D721Med (cell line): ENCODE data around the gene LHX4.
"Not testable (repeated sequence)": the region's sequence is repeated elsewhere in the genome, so short reads cannot be mapped to it uniquely, and the experiment has no call there.

Experiments
- DNase-seq: peaks from one replicate; pipeline ENCODE4 v3.0.0; 2011; ENCODE audit warnings: low spot score; ENCODE audit not compliant: insufficient read length
- FAIRE-seq: peaks from 2 replicates; lab custom pipeline; 2011; peaks lifted over from hg19 to GRCh38; lab: Jason Lieb, UNC
- CTCF ChIP-seq: IDR thresholded peaks from 2 replicates; pipeline ENCODE4 v1.5.1; 2012; ENCODE audit warnings: mild to moderate bottlenecking, control low read depth; ENCODE audit not compliant: insufficient read depth; ENCODE audit errors: missing control alignments

LHX4 gene

GRCh38 chr1:180196436-180197003, 33.5 kb upstream of the LHX4 start:
- no peak for DNase-seq
- no peak for TF ChIP-seq CTCF
- FAIRE-seq, result no peak

- TF ChIP-seq CTCF, result no peak
- FAIRE-seq (no peak), DNase-seq (no peak)
Measured at GRCh38 chr1:180197231-180197630, 32.8 kb upstream of the LHX4 start.

GRCh38 chr1:180198196-180198595, 31.9 kb upstream of the LHX4 start:
- DNase-seq (peak; percentile 100), FAIRE-seq (peak; percentile 92)
- TF ChIP-seq CTCF, result no peak

- no peak for FAIRE-seq
- TF ChIP-seq CTCF, result no peak
- no peak for DNase-seq
Measured at GRCh38 chr1:180198611-180199010, 31.5 kb upstream of the LHX4 start.

- no peak for TF ChIP-seq CTCF
- FAIRE-seq (no peak), DNase-seq (no peak)
Measured at GRCh38 chr1:180199018-180199417, 31.0 kb upstream of the LHX4 start.

- FAIRE-seq, result no peak
- DNase-seq, result no peak
Measured at GRCh38 chr1:180201451-180202200, 28.4 kb upstream of the LHX4 start.

GRCh38 chr1:180202588-180202987, 27.5 kb upstream of the LHX4 start:
- not testable (repeated sequence) for FAIRE-seq, DNase-seq

More at GRCh38 chr1:180201451-180202200, 28.4 kb upstream of the LHX4 start:
- no peak for TF ChIP-seq CTCF
